H9 (cell line): Measurements from ENCODE around the gene EPHA1. TPM values are rescaled to one million over a fixed set of nuclear protein-coding genes. Genes with fewer than 3 reads are reported as not detected.

Experiments used
- DNase-seq: peaks from one replicate; pipeline ENCODE4 v3.0.0-alpha.2; 2017
- H2AFZ ChIP-seq: one replicate; pipeline ENCODE4 v1.6.1; 2013; ENCODE audit warnings: mild to moderate bottlenecking, low read length, control low read depth, moderate library complexity
- H2AK5ac ChIP-seq: 2 replicates; pipeline ENCODE4 v1.6.1; 2013; ENCODE audit warnings: low read length, control low read depth, mixed read lengths; ENCODE audit not compliant: insufficient read length
- H2BK120ac ChIP-seq: one replicate; pipeline ENCODE4 v1.6.1; 2013; ENCODE audit warnings: low read depth, mild to moderate bottlenecking, low read length, control low read depth, inconsistent platforms; ENCODE audit not compliant: poor library complexity, severe bottlenecking
- H2BK12ac ChIP-seq: 2 replicates; pipeline ENCODE4 v1.6.1; 2013; ENCODE audit warnings: low read length, control low read depth, mixed read lengths, low read depth; ENCODE audit not compliant: insufficient read length
- H2BK15ac ChIP-seq: 2 replicates; pipeline ENCODE4 v1.6.1; 2013; ENCODE audit warnings: low read depth, low read length, control low read depth
- H2BK20ac ChIP-seq: one replicate; pipeline ENCODE4 v1.6.1; 2013; ENCODE audit warnings: low read depth, mild to moderate bottlenecking, low read length, control low read depth, inconsistent platforms; ENCODE audit not compliant: poor library complexity, severe bottlenecking
- H2BK5ac ChIP-seq: 2 replicates; pipeline ENCODE4 v1.6.1; 2013; ENCODE audit warnings: low read length, control low read depth, mixed read lengths; ENCODE audit not compliant: insufficient read length
- H3K14ac ChIP-seq: 2 replicates; pipeline ENCODE4 v1.6.1; 2013; ENCODE audit warnings: low read length, control low read depth; ENCODE audit not compliant: insufficient read depth
- H3K18ac ChIP-seq: 2 replicates; pipeline ENCODE4 v1.6.1; 2013; ENCODE audit warnings: low read depth, mild to moderate bottlenecking, mixed read lengths, low read length, control low read depth; ENCODE audit not compliant: insufficient read length
- H3K23ac ChIP-seq: 2 replicates; pipeline ENCODE4 v1.6.1; 2013; ENCODE audit warnings: low read length, control low read depth, mixed read lengths, low read depth; ENCODE audit not compliant: insufficient read length
- H3K23me2 ChIP-seq: 2 replicates; pipeline ENCODE4 v1.6.1; 2013; ENCODE audit warnings: low read depth, mild to moderate bottlenecking, mixed read lengths, low read length, control low read depth; ENCODE audit not compliant: insufficient read length, poor library complexity, severe bottlenecking
- H3K27ac ChIP-seq: 2 replicates; pipeline ENCODE4 v1.5.1; 2013; ENCODE audit warnings: low read length, control low read depth, mixed read lengths, low read depth; ENCODE audit not compliant: insufficient read length
- H3K27me3 ChIP-seq: 2 replicates; pipeline ENCODE4 v1.6.1; 2013; ENCODE audit warnings: low read length, control low read depth, inconsistent platforms; ENCODE audit not compliant: insufficient read depth
- H3K4ac ChIP-seq: 2 replicates; pipeline ENCODE4 v1.6.1; 2013; ENCODE audit warnings: low read depth, mild to moderate bottlenecking, control low read depth, inconsistent platforms, low read length, moderate library complexity
- H3K4me1 ChIP-seq: 2 replicates; pipeline ENCODE4 v1.6.1; 2013; ENCODE audit warnings: low read length, control low read depth, inconsistent platforms; ENCODE audit not compliant: insufficient read depth
- H3K4me2 ChIP-seq: 2 replicates; pipeline ENCODE4 v1.6.1; 2013; ENCODE audit warnings: low read length, control low read depth, mixed read lengths; ENCODE audit not compliant: insufficient read length, insufficient read depth
- H3K56ac ChIP-seq: 2 replicates; pipeline ENCODE4 v1.6.1; 2013; ENCODE audit warnings: low read depth, mild to moderate bottlenecking, mixed read lengths, low read length, control low read depth; ENCODE audit not compliant: insufficient read length
- H3K79me1 ChIP-seq: 2 replicates; pipeline ENCODE4 v1.6.1; 2013; ENCODE audit warnings: low read depth, mild to moderate bottlenecking, moderate library complexity, low read length, control low read depth, inconsistent platforms; ENCODE audit not compliant: insufficient read depth, poor library complexity, severe bottlenecking
- H3K79me2 ChIP-seq: 2 replicates; pipeline ENCODE4 v1.6.1; 2013; ENCODE audit warnings: low read length, control low read depth, inconsistent platforms; ENCODE audit not compliant: insufficient read depth
- H3K9ac ChIP-seq: 2 replicates; pipeline ENCODE4 v1.6.1; 2013; ENCODE audit warnings: low read length, control low read depth, mixed read lengths; ENCODE audit not compliant: insufficient read length; ENCODE audit errors: extremely low read depth
- H3K9me3 ChIP-seq: one replicate; pipeline ENCODE4 v1.6.1; 2013; ENCODE audit warnings: low read depth, low read length, inconsistent platforms; ENCODE audit not compliant: control insufficient read depth
- H3T11ph ChIP-seq: one replicate; pipeline ENCODE4 v1.6.1; 2013; ENCODE audit warnings: mild to moderate bottlenecking, low read length, control low read depth, inconsistent platforms
- H4K20me1 ChIP-seq: one replicate; pipeline ENCODE4 v1.6.1; 2013; ENCODE audit not compliant: control insufficient read depth, insufficient read length, insufficient read depth
- H4K5ac ChIP-seq: 2 replicates; pipeline ENCODE4 v1.6.1; 2013; ENCODE audit warnings: low read depth, mild to moderate bottlenecking, mixed read lengths, low read length, control low read depth; ENCODE audit not compliant: insufficient read length
- H4K8ac ChIP-seq: replicated peaks from 2 replicates; pipeline ENCODE4 v1.6.1; 2013; ENCODE audit warnings: low read length, control low read depth, mixed read lengths, low read depth; ENCODE audit not compliant: insufficient read length
- H4K91ac ChIP-seq: 2 replicates; pipeline ENCODE4 v1.6.1; 2013; ENCODE audit warnings: low read depth, mild to moderate bottlenecking, moderate library complexity, mixed read lengths, low read length, control low read depth; ENCODE audit not compliant: insufficient read length
- H3K27ac Mint-ChIP-seq, 3 experiments: 2 replicates in 2 of 3; 3 replicates in 1 of 3; pipeline ENCODE4 v1.8.0; 2020 to 2021; ENCODE audit warnings: mixed read lengths in 3 of 3, mild to moderate bottlenecking in 1 of 3, moderate library complexity in 1 of 3
- H3K27me3 Mint-ChIP-seq: 2 replicates; pipeline ENCODE4 v1.8.0; 2021; ENCODE audit warnings: low read depth, mild to moderate bottlenecking, moderate library complexity, mixed read lengths
- H3K36me3 Mint-ChIP-seq, 3 experiments: 2 replicates in 2 of 3; 3 replicates in 1 of 3; pipeline ENCODE4 v1.8.0; 2020 to 2021; ENCODE audit warnings: low read depth in 3 of 3, mixed read lengths in 3 of 3; ENCODE audit not compliant: insufficient read depth in 1 of 3
- H3K4me1 Mint-ChIP-seq, 2 experiments: 2 replicates each; pipeline ENCODE4 v1.8.0; 2020; ENCODE audit warnings: mixed read lengths in 2 of 2
- H3K4me3 Mint-ChIP-seq, 2 experiments: 2 replicates in 1 of 2; 3 replicates in 1 of 2; pipeline ENCODE4 v1.8.0; 2020 to 2021; ENCODE audit warnings: mild to moderate bottlenecking in 2 of 2, mixed read lengths in 2 of 2, moderate library complexity in 1 of 2
- H3K9me3 Mint-ChIP-seq, 2 experiments: 2 replicates in 1 of 2; 3 replicates in 1 of 2; pipeline ENCODE4 v1.8.0; 2020; ENCODE audit warnings: mild to moderate bottlenecking in 2 of 2, mixed read lengths in 2 of 2, moderate library complexity in 1 of 2
- WGBS: extraction: QIAGEN DNeasy Blood & Tissue Kit; methylation state at CpG from one replicate; pipeline ENCODE4 v1.1.7; 2013; ENCODE audit warnings: missing lambda C conversion rate, low lambda C conversion rate, mixed read lengths; ENCODE audit not compliant: insufficient read length; ENCODE audit errors: extremely low coverage; 5-methylcytosine and 5-hydroxymethylcytosine counted together
- total RNA-seq: library from RNA; stranded (reverse); gene quantifications from 2 replicates; pipeline ENCODE4 v1.2.1, GENCODE V29; 2021
- TF ChIP-seq, protein P1 (sequence below): fragments of 200-600 bp; sonication (generic); conservative IDR thresholded peaks from 3 replicates; pipeline ENCODE4 v1.8.0; 2021; ENCODE audit warnings: antibody characterized with exemption, mild to moderate bottlenecking

The EPHA1 gene
- total RNA-seq, 1 experiment from 2014 or later = 109 TPM

- no peak overlapping the region for H3K27ac ChIP-seq
- no peak overlapping the region for H3K14ac ChIP-seq
- no peak overlapping the region for H2BK15ac ChIP-seq
- H3K4me2 ChIP-seq = no peak overlapping the region
- H3K4me1 Mint-ChIP-seq = peaks cover 17 to 18% of the 10 kb centered on the region in 2 experiments
- no peak overlapping the region for H3K9ac ChIP-seq
- H4K91ac ChIP-seq = no peak overlapping the region
- no peak overlapping the region for H2BK120ac ChIP-seq
- no peak overlapping the region for H3K18ac ChIP-seq
- no peak overlapping the region for H3K4ac ChIP-seq
- H2BK20ac ChIP-seq = no peak overlapping the region
- no peaks in the 10 kb centered on the region for H3K4me1 ChIP-seq
- TF ChIP-seq, protein P1, sequence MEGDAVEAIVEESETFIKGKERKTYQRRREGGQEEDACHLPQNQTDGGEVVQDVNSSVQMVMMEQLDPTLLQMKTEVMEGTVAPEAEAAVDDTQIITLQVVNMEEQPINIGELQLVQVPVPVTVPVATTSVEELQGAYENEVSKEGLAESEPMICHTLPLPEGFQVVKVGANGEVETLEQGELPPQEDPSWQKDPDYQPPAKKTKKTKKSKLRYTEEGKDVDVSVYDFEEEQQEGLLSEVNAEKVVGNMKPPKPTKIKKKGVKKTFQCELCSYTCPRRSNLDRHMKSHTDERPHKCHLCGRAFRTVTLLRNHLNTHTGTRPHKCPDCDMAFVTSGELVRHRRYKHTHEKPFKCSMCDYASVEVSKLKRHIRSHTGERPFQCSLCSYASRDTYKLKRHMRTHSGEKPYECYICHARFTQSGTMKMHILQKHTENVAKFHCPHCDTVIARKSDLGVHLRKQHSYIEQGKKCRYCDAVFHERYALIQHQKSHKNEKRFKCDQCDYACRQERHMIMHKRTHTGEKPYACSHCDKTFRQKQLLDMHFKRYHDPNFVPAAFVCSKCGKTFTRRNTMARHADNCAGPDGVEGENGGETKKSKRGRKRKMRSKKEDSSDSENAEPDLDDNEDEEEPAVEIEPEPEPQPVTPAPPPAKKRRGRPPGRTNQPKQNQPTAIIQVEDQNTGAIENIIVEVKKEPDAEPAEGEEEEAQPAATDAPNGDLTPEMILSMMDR = no peak
- no CpG with 5 or more reads among the region's 12 CpGs for WGBS
- no peak overlapping the region for H3K27ac Mint-ChIP-seq
- H3K27me3 Mint-ChIP-seq = peaks cover 22% of the 10 kb centered on the region
- H3K79me2 ChIP-seq = no peaks in the 10 kb centered on the region
- H4K8ac ChIP-seq = no peak overlapping the region
- H4K20me1 ChIP-seq = no peaks in the 10 kb centered on the region
- no peak overlapping the region for H4K5ac ChIP-seq
- H3K23me2 ChIP-seq = peaks cover 7% of the 10 kb centered on the region
- no peaks in the 10 kb centered on the region for H3K9me3 ChIP-seq
- no peak overlapping the region for H3K56ac ChIP-seq
- H3K36me3 Mint-ChIP-seq = peaks cover 27 to 61% (median 48%) of the 10 kb centered on the region in 3 experiments
- no peak overlapping the region for H2BK5ac ChIP-seq
- no peak overlapping the region for H3K4me3 Mint-ChIP-seq
- no peak overlapping the region for H2AFZ ChIP-seq
- no peaks in the 10 kb centered on the region for H3K79me1 ChIP-seq
- no peak overlapping the region for H2AK5ac ChIP-seq
- H3T11ph ChIP-seq = no peak overlapping the region
- no peak overlapping the region for H3K23ac ChIP-seq
- no peak for DNase-seq
- H2BK12ac ChIP-seq = no peak overlapping the region
- peaks cover 4% of the 10 kb centered on the region; the same call in 1 of the 2 replicates for H3K27me3 ChIP-seq
- no peaks in the 10 kb centered on the region for H3K9me3 Mint-ChIP-seq
Measured at GRCh38 chr7:143358626-143359025, 50.0 kb downstream of the EPHA1 start.
